ENCODE measurements around the gene FAM193B. TPM values are rescaled to one million over a fixed set of nuclear protein-coding genes. Genes with fewer than 3 reads are reported as not detected.
A peak's percentile ranks its signal among the peaks of the same experiment; 100 is the strongest.
"Not testable (repeated sequence)": the region's sequence is repeated elsewhere in the genome, so short reads cannot be mapped to it uniquely, and the experiment has no call there.

Gene FAM193B
- polyA plus RNA-seq, 1 donor: 49.7 TPM

- DNase-seq (ENCODE audit: low read depth): no peak
Observed at GRCh38 chr5:177537389-177538361, 16.7 kb downstream of the FAM193B start.

GRCh38 chr5:177536386-177536785 lies 18.0 kb downstream of the FAM193B start:
- no peak for DNase-seq (ENCODE audit: low read depth)

GRCh38 chr5:177535125-177535524 lies 19.2 kb downstream of the FAM193B start:
- no peak for DNase-seq (ENCODE audit: low read depth)

GRCh38 chr5:177534433-177534832 lies 19.9 kb downstream of the FAM193B start:
- DNase-seq (ENCODE audit: low read depth): not testable (repeated sequence)

- no peak for DNase-seq (ENCODE audit: low read depth)
Observed at GRCh38 chr5:177531209-177531940, 23.0 kb downstream of the FAM193B start.

GRCh38 chr5:177530638-177531037 lies 23.7 kb downstream of the FAM193B start:
- no peak for DNase-seq (ENCODE audit: low read depth)

GRCh38 chr5:177529247-177530203 lies 24.8 kb downstream of the FAM193B start:
- DNase-seq (ENCODE audit: low read depth): no peak

- DNase-seq (ENCODE audit: low read depth): no peak
Observed at GRCh38 chr5:177528631-177529030, 25.7 kb downstream of the FAM193B start.

GRCh38 chr5:177527595-177527994 lies 26.8 kb downstream of the FAM193B start:
- DNase-seq (ENCODE audit: low read depth): no peak

- DNase-seq (ENCODE audit: low read depth): no peak
Observed at GRCh38 chr5:177526791-177527190, 27.6 kb downstream of the FAM193B start.

- DNase-seq (ENCODE audit: low read depth): no peak
Observed at GRCh38 chr5:177526191-177526590, 28.2 kb downstream of the FAM193B start.

GRCh38 chr5:177524941-177525655 lies 29.3 kb downstream of the FAM193B start:
- DNase-seq (ENCODE audit: low read depth): no peak

- no peak for DNase-seq (ENCODE audit: low read depth)
Observed at GRCh38 chr5:177524539-177524900, 29.8 kb downstream of the FAM193B start.

- no peak for DNase-seq (ENCODE audit: low read depth)
Observed at GRCh38 chr5:177523711-177524538, 30.4 kb downstream of the FAM193B start.

GRCh38 chr5:177520916-177521513 lies 33.3 kb downstream of the FAM193B start:
- no peak for DNase-seq (ENCODE audit: low read depth)

GRCh38 chr5:177520271-177520670 lies 34.1 kb downstream of the FAM193B start:
- no peak for DNase-seq (ENCODE audit: low read depth)

- DNase-seq (ENCODE audit: low read depth): no peak
Observed at GRCh38 chr5:177519463-177520235, 34.7 kb downstream of the FAM193B start.

GRCh38 chr5:177516601-177517568 lies 37.5 kb downstream of the FAM193B start, which contains the start of gene DDX41:
Gene DDX41, minus strand, starts transcription at chr5:177516961. Its CDS starts 16 bp downstream, at chr5:177516945.
- DNase-seq (ENCODE audit: low read depth): peak; percentile 96
